ENCODE measurements around the gene ATXN1. TPM values are rescaled to one million over a fixed set of nuclear protein-coding genes. Genes with fewer than 3 reads are reported as not detected.

The ATXN1 gene
- total RNA-seq, 4 donors from 2014 or later: 42.4 to 74.9 (median 52.1) TPM

DNA sequence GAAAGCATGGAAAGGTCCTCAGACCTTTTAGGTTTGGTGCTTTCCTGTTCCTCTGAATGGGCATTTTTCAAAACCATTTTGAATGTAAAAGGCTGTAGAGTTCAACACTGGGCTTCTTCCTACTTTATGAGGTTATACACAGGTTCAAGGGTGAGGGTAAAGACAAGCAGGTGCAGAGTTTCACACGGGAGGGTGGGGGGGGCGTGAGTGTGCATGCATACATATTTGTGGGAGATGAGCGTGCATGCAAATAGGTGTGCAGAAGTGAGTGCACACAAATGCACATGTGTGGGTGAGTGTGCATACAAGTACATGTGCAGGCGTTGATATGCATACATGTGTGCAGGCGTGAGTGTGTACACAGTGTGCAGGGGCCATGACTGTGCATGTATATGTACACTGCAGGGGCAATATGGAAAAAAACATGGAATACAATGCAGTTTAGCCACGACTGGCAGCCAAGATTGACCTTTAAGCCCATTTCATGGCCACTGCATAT, 339.7 kb downstream of the ATXN1 start:
- H3K27ac ChIP-seq (replicated peaks in 1 of 4): no peak overlapping the region
- intact Hi-C loops (cut with DNase I): no loop called here
- TF ChIP-seq, protein P1, sequence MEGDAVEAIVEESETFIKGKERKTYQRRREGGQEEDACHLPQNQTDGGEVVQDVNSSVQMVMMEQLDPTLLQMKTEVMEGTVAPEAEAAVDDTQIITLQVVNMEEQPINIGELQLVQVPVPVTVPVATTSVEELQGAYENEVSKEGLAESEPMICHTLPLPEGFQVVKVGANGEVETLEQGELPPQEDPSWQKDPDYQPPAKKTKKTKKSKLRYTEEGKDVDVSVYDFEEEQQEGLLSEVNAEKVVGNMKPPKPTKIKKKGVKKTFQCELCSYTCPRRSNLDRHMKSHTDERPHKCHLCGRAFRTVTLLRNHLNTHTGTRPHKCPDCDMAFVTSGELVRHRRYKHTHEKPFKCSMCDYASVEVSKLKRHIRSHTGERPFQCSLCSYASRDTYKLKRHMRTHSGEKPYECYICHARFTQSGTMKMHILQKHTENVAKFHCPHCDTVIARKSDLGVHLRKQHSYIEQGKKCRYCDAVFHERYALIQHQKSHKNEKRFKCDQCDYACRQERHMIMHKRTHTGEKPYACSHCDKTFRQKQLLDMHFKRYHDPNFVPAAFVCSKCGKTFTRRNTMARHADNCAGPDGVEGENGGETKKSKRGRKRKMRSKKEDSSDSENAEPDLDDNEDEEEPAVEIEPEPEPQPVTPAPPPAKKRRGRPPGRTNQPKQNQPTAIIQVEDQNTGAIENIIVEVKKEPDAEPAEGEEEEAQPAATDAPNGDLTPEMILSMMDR (IDR thresholded peaks at IDR 0.05): no peak
- TF ChIP-seq POLR2AphosphoS5 (IDR thresholded peaks at IDR 0.05) (no peak), POLR2A (IDR thresholded peaks at IDR 0.05; ENCODE audit: low read depth) (no peak), EP300 (IDR thresholded peaks at IDR 0.05) (no peak)
- H3K27me3 ChIP-seq: no peaks in the 10 kb centered on the region
- H3K9me3 ChIP-seq: no peaks in the 10 kb centered on the region
- peaks cover 6 to 18% (median 17%) of the 10 kb centered on the region in 4 donors for H3K4me1 ChIP-seq
- no peaks in the 10 kb centered on the region for H3K36me3 ChIP-seq
- no peak for DNase-seq (ENCODE audit: extremely low spot score)
- H3K4me3 ChIP-seq: no peak overlapping the region
- WGBS: 81% methylated on average over 6 of the region's 6 CpGs

DNA sequence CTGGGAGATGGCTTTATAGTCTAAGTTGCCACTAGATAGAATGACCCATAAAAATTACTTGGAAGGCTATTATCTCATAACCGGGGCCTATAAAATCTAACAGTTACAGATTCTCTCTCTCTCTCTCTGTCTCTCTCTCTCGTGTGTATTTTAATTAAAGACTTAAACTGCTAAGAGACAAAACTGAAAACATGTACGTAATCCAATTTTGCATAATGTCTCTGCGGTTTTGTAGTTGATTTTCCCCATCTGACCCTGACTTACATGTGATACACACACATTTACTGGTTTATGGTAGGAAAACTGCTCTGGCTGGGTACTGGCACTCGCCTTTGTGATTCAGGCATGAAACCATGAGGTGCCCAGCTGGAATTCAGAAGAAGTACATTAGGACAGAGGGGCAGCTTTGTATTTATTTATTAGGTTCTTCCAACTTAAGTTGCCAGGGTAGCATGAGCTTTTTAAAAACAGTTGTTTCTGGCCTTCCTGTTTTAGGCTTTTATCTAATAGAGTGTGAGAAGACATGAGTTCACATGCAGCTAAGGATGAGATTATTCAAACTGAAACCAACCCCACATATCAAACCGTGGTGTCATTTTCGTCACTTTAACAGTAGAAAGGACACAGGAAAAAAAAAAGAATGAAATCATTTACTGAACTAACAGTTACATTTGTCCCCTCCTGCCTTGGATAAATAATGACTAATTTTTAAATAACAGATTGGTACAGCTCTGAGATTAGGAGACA, 340.4 kb downstream of the ATXN1 start:
- Histone ChIP-seq H3K9me3 (no peaks in the 10 kb centered on the region), H3K4me3 (no peak overlapping the region), H3K27me3 (no peaks in the 10 kb centered on the region), H3K36me3 (no peaks in the 10 kb centered on the region), H3K27ac (replicated peaks in 1 of 4) (peak overlapping the region in 1 of 4 donors; percentile 2), H3K4me1 (peaks cover 6 to 18% (median 17%) of the 10 kb centered on the region in 4 donors)
- TF ChIP-seq, protein P1 (IDR thresholded peaks at IDR 0.05): no peak
- no peak for TF ChIP-seq POLR2A (IDR thresholded peaks at IDR 0.05; ENCODE audit: low read depth)
- no peak for TF ChIP-seq POLR2AphosphoS5 (IDR thresholded peaks at IDR 0.05)
- TF ChIP-seq EP300 (IDR thresholded peaks at IDR 0.05): no peak
- WGBS: 72% methylated on average over 7 of the region's 7 CpGs
- DNase-seq (ENCODE audit: extremely low spot score): no peak
- intact Hi-C loops (cut with DNase I): no loop called here

GRCh38 chr6:16420337-16420714, 340.9 kb downstream of the ATXN1 start:
- Histone ChIP-seq H3K4me1 (peaks cover 6 to 18% (median 17%) of the 10 kb centered on the region in 4 donors), H3K27me3 (no peaks in the 10 kb centered on the region), H3K4me3 (no peak overlapping the region), H3K36me3 (no peaks in the 10 kb centered on the region), H3K27ac (replicated peaks in 1 of 4) (no peak overlapping the region), H3K9me3 (no peaks in the 10 kb centered on the region)
- TF ChIP-seq, protein P1 (IDR thresholded peaks at IDR 0.05): no peak
- TF ChIP-seq EP300 (IDR thresholded peaks at IDR 0.05) (no peak), POLR2A (IDR thresholded peaks at IDR 0.05; ENCODE audit: low read depth) (no peak), POLR2AphosphoS5 (IDR thresholded peaks at IDR 0.05) (no peak)
- 86% methylated on average over 2 of the region's 2 CpGs for WGBS
- intact Hi-C loops (cut with DNase I): no loop called here
- DNase-seq (ENCODE audit: extremely low spot score): no peak

DNA sequence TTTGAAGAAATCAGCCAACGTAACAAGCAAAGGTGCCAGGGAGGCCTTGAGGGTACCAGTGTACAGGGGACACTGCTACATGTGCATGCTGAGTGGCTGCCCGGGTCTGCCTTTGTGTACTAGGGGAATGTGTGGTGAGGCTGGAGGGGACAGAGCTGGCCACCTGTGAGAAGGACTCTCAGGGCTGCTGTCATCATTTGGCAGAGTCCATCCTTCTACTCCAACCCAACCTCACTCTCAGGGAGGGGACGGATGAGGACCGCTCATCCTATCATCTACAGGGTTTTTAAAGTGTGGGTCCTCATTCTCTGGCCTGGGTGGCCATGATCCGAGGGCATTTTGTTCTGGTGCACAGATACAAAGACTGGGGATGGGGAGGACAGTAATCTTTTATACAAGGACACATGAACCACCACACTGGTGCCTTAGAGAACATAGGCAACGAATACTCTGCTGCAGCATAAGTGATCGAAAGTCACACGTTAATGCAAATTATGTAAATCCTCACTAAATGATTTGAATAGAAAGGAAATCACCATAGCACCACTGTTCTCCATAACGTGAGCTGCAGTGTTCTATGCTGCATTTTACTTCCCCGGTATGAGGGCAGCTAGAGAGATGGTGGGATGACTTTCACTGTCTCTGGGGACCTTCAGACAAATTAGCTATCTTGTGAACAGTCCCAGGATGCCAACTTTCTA, 341.5 kb downstream of the ATXN1 start:
- TF ChIP-seq POLR2AphosphoS5 (IDR thresholded peaks at IDR 0.05) (no peak), EP300 (IDR thresholded peaks at IDR 0.05) (no peak), POLR2A (IDR thresholded peaks at IDR 0.05; ENCODE audit: low read depth) (no peak)
- TF ChIP-seq, protein P1 (IDR thresholded peaks at IDR 0.05): no peak
- intact Hi-C loops (cut with DNase I): no loop called here
- Histone ChIP-seq H3K4me1 (peaks cover 7 to 18% (median 17%) of the 10 kb centered on the region in 4 donors), H3K36me3 (no peaks in the 10 kb centered on the region), H3K27me3 (no peaks in the 10 kb centered on the region), H3K4me3 (no peak overlapping the region), H3K27ac (replicated peaks in 1 of 4) (no peak overlapping the region), H3K9me3 (no peaks in the 10 kb centered on the region)
- WGBS: 85% methylated on average over 10 of the region's 10 CpGs
- no peak for DNase-seq (ENCODE audit: extremely low spot score)
